B cell (primary cell): Measurements from ENCODE around the gene HOXD8.

ENCODE experiments used
- CTCF ChIP-seq: fragments of 200-600 bp; IDR thresholded peaks from one replicate; pipeline ENCODE4 v1.8.0; 2022; ENCODE audit warnings: antibody characterized with exemption, mild to moderate bottlenecking
- EZH2 ChIP-seq: IDR thresholded peaks from 2 replicates; pipeline ENCODE4 v1.6.1; 2012; ENCODE audit warnings: borderline replicate concordance, low read depth, mild to moderate bottlenecking, moderate library complexity, low read length; ENCODE audit not compliant: insufficient read depth, poor library complexity, severe bottlenecking

- no peak for TF ChIP-seq CTCF
- no peak for TF ChIP-seq EZH2
Measured at GRCh38 chr2:176094349-176094748, 35.2 kb upstream of the HOXD8 start.
